ENCODE measurements around the gene MAML3. TPM values are rescaled to one million over a fixed set of nuclear protein-coding genes. Genes with fewer than 3 reads are reported as not detected.
A peak's percentile ranks its signal among the peaks of the same experiment; 100 is the strongest.

MAML3 gene
- total and polyA plus RNA-seq, 9 donors: 11.1 to 23.8 (median 14.9) TPM

- peaks cover 21% of the 10 kb centered on the region for H3K4me1 ChIP-seq (ENCODE audit: insufficient read depth)
- intact Hi-C loops (cut with DNase I): loop anchor here in 1 of 4 donors (10.0 kb wide), 1 partner anchor 50 kb away; no protein-coding TSS in a partner anchor
- H3K27me3 ChIP-seq: no peaks in the 10 kb centered on the region
- no peak for DNase-seq
- no peak overlapping the region for H3K4me3 ChIP-seq
- H3K36me3 ChIP-seq: no peaks in the 10 kb centered on the region
- H3K27ac ChIP-seq: peak overlapping the region; percentile 27 to 60
- H3K9me3 ChIP-seq: no peaks in the 10 kb centered on the region
- WGBS, 3 donors: 12 to 35% (median 15%) methylated on average over 5 of the region's 5 CpGs
- TF ChIP-seq EP300 (IDR thresholded peaks at IDR 0.05) (no peak), POLR2A (IDR thresholded peaks at IDR 0.05) (no peak), CTCF (IDR thresholded peaks at IDR 0.05) (no peak)
These were observed 69.6 kb downstream of the MAML3 start for GRCh38 chr4:140084385-140084784.

- DNase-seq: no peak
- H3K4me1 ChIP-seq (ENCODE audit: insufficient read depth): peaks cover 23% of the 10 kb centered on the region
- no peak overlapping the region for H3K4me3 ChIP-seq
- intact Hi-C loops (cut with DNase I): loop anchor here in 1 of 4 donors (10.0 kb wide), 1 partner anchor 52 kb away; no protein-coding TSS in a partner anchor
- peak overlapping the region in 1 of 2 donors; percentile 49 for H3K27ac ChIP-seq
- 80 to 88% (median 83%) methylated on average over 7 of the region's 7 CpGs for WGBS, 3 donors
- no peaks in the 10 kb centered on the region for H3K27me3 ChIP-seq
- H3K36me3 ChIP-seq: no peaks in the 10 kb centered on the region
- H3K9me3 ChIP-seq: no peaks in the 10 kb centered on the region
- TF ChIP-seq POLR2A (IDR thresholded peaks at IDR 0.05) (no peak), CTCF (IDR thresholded peaks at IDR 0.05) (no peak), EP300 (IDR thresholded peaks at IDR 0.05) (no peak)
These were observed 71.6 kb downstream of the MAML3 start for GRCh38 chr4:140082391-140082755.

- no peaks in the 10 kb centered on the region for H3K36me3 ChIP-seq
- peak overlapping the region in 1 of 2 donors; percentile 49 for H3K27ac ChIP-seq
- TF ChIP-seq CTCF (IDR thresholded peaks at IDR 0.05) (no peak), POLR2A (IDR thresholded peaks at IDR 0.05) (no peak), EP300 (IDR thresholded peaks at IDR 0.05) (no peak)
- intact Hi-C loops (cut with DNase I): loop anchor here in 1 of 4 donors (10.0 kb wide), 1 partner anchor 53 kb away; no protein-coding TSS in a partner anchor
- no peak for DNase-seq
- H3K9me3 ChIP-seq: no peaks in the 10 kb centered on the region
- H3K4me3 ChIP-seq: no peak overlapping the region
- H3K4me1 ChIP-seq (ENCODE audit: insufficient read depth): peaks cover 23% of the 10 kb centered on the region
- H3K27me3 ChIP-seq: no peaks in the 10 kb centered on the region
- WGBS, 3 donors: 45 to 74% (median 51%) methylated on average over 8 of the region's 8 CpGs
These were observed 72.2 kb downstream of the MAML3 start for GRCh38 chr4:140081641-140082390.

DNA sequence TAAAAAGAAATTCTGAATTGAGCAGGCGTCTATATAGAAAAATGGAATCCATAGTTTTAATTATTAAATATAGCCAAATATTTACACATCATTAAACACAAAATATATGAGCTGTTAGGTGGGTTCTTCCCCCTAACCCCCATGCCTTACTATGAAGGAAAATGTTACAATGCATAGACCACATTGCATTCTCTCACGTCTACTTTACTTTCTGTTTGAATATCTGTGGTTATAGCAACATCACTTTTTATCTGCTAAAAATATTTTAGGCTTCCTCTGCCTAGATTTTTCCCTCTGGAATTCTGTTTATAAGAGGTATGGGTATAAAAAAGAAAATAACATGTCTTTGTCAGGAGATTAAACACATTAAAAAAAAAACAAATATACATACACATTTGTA is 73.1 kb downstream of the MAML3 start:
- DNase-seq: no peak
- H3K27ac ChIP-seq: no peak overlapping the region
- no peaks in the 10 kb centered on the region for H3K9me3 ChIP-seq
- H3K4me3 ChIP-seq: no peak overlapping the region
- WGBS, 3 donors: 50 to 57% (median 54%) methylated on average over 2 of the region's 2 CpGs
- H3K4me1 ChIP-seq (ENCODE audit: insufficient read depth): peaks cover 22% of the 10 kb centered on the region
- no peaks in the 10 kb centered on the region for H3K27me3 ChIP-seq
- TF ChIP-seq CTCF (IDR thresholded peaks at IDR 0.05) (no peak), EP300 (IDR thresholded peaks at IDR 0.05) (no peak), POLR2A (IDR thresholded peaks at IDR 0.05) (no peak)
- intact Hi-C loops (cut with DNase I): loop anchor here in 1 of 4 donors (10.0 kb wide), 1 partner anchor 54 kb away; no protein-coding TSS in a partner anchor
- no peaks in the 10 kb centered on the region for H3K36me3 ChIP-seq
